ENCODE data around the gene GPR84. TPM values are rescaled to one million over a fixed set of nuclear protein-coding genes. Genes with fewer than 3 reads are reported as not detected.

Gene GPR84
- total RNA-seq, 1 donor from 2014 or later = not detected

DNA sequence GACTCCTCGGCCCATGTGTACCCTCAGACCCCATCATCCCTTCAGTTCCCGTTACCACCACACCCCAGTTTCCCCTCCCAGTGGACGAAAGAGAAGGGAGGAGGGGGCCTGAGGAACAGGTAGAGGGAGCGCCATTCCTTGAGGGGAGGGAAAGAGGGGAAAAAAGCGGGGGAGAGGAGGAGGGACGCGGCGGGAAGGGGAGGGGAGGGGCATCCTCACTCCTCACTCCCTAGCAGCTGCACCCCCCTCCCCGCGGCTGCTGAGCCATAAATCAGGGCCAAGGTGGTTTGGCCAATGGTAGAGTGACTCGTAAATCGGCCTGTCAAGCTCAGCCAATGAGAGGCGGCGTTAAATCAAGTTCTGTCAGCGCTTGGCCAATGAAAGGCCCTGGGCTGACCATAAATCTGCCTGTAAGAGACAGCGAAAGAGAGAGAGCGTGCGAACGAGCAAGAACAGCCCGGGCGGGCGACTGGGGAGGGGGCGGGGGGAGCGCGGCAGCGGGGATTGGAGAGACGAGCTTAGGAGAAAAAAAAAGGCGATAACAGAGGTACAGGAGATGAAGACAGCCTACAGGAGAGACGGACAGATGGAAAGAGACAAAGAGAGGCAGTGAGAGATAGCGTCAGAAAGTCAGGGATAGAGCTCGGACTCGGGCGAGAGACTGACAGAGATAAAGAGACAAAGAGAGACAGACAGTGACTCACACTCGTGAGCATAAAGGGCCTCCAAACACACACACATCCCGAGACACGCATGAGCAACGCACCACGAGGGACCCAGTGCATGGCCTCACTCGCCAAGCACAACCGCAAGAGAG lies 5.1 kb downstream of the GPR84 start:
- H3K36me3 Mint-ChIP-seq (ENCODE audit: low read depth) = no peaks in the 10 kb centered on the region
- TF ChIP-seq, protein P1, sequence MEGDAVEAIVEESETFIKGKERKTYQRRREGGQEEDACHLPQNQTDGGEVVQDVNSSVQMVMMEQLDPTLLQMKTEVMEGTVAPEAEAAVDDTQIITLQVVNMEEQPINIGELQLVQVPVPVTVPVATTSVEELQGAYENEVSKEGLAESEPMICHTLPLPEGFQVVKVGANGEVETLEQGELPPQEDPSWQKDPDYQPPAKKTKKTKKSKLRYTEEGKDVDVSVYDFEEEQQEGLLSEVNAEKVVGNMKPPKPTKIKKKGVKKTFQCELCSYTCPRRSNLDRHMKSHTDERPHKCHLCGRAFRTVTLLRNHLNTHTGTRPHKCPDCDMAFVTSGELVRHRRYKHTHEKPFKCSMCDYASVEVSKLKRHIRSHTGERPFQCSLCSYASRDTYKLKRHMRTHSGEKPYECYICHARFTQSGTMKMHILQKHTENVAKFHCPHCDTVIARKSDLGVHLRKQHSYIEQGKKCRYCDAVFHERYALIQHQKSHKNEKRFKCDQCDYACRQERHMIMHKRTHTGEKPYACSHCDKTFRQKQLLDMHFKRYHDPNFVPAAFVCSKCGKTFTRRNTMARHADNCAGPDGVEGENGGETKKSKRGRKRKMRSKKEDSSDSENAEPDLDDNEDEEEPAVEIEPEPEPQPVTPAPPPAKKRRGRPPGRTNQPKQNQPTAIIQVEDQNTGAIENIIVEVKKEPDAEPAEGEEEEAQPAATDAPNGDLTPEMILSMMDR (conservative IDR thresholded peaks at IDR 0.05) = no peak
- no peak overlapping the region for H3K4me3 Mint-ChIP-seq
- H3K4me1 Mint-ChIP-seq = no peaks in the 10 kb centered on the region
- H3K27ac Mint-ChIP-seq (ENCODE audit: unreplicated experiment) = no peak overlapping the region
- DNase-seq (ENCODE audit: low read depth, low spot score) = peak; percentile 87
- no peaks in the 10 kb centered on the region for H3K9me3 Mint-ChIP-seq
- H3K27me3 Mint-ChIP-seq (ENCODE audit: low read depth) = no peaks in the 10 kb centered on the region

DNA sequence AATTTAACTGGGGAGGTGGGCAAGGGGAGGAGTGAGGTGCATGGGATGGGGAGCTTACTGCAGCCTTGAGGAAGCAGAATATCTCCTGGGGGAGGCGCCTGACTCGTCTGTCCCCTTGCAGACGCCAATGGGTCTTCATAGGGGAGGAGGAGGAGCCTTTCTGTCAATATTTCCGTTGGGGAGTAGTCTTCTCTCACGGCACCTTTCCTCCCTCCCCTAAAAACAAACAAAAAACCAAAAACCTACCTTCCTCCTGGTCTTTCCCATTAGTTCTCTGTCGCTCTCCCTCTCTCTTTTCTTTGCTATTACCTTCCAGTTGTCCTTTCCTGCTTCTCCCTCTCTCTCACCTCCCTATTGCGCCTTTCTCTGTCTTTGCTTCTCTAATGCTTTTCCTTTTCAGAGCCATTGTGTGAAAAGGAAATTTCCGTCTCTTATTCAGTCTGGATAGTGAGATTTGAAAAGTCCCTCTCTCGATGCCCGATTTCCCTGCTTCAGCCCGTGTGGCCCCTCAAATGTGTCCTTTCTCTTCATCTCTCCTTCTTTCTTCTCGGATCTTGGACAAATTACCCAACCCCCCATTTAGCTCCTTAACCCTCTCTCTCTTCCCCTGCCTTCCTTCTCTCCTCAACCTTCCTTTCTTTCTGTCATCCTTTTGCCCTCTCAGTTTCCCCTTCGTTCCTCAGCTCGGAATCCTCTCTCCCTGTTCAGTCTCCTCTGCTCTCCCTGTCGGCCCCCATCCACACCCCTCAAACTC lies 5.9 kb downstream of the GPR84 start:
- H3K27ac Mint-ChIP-seq (ENCODE audit: unreplicated experiment) = no peak overlapping the region
- DNase-seq (ENCODE audit: low read depth, low spot score) = no peak
- peaks cover 7% of the 10 kb centered on the region for H3K4me1 Mint-ChIP-seq
- H3K36me3 Mint-ChIP-seq (ENCODE audit: low read depth) = no peaks in the 10 kb centered on the region
- no peaks in the 10 kb centered on the region for H3K27me3 Mint-ChIP-seq (ENCODE audit: low read depth)
- H3K4me3 Mint-ChIP-seq = no peak overlapping the region
- TF ChIP-seq, protein P1 (conservative IDR thresholded peaks at IDR 0.05) = no peak
- no peaks in the 10 kb centered on the region for H3K9me3 Mint-ChIP-seq

DNA sequence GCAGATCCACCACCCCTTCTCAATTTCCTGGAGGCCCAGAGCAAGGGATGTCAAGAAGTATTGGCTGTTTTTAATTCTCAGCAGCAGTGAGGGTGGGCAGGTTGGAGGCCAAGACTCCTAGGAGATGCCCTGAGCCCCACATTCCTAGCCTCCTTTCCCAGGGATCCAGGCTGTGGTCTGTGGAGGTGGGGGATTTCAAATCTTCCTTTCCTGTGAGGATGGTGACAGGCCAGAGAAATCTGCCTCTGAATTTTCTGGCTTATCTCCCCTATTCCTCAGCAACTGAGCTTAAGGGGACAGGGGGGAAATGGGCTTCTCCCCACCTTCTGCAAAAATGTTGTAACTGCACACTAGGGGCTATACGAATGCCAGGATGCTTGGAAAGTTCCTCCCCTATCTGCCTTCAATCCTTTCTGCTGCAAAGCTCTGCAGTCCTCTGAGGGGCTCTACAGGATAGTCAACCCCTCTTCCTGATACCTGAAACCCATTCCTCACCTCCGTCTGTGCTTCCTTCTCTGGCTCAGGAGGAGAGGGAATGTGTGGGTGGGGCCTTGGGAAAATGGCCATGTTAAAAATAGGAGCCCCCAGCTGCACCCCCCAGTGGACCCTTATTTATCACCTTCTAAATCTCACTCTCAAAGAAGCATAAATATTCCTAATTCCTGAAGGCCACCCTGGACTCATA lies 6.6 kb downstream of the GPR84 start:
- no peak overlapping the region for H3K27ac Mint-ChIP-seq (ENCODE audit: unreplicated experiment)
- no peaks in the 10 kb centered on the region for H3K36me3 Mint-ChIP-seq (ENCODE audit: low read depth)
- peak overlapping the region; percentile 88 for H3K4me3 Mint-ChIP-seq
- H3K9me3 Mint-ChIP-seq = no peaks in the 10 kb centered on the region
- no peaks in the 10 kb centered on the region for H3K27me3 Mint-ChIP-seq (ENCODE audit: low read depth)
- TF ChIP-seq, protein P1 (conservative IDR thresholded peaks at IDR 0.05) = no peak
- no peak for DNase-seq (ENCODE audit: low read depth, low spot score)
- H3K4me1 Mint-ChIP-seq = peaks cover 14% of the 10 kb centered on the region

DNA sequence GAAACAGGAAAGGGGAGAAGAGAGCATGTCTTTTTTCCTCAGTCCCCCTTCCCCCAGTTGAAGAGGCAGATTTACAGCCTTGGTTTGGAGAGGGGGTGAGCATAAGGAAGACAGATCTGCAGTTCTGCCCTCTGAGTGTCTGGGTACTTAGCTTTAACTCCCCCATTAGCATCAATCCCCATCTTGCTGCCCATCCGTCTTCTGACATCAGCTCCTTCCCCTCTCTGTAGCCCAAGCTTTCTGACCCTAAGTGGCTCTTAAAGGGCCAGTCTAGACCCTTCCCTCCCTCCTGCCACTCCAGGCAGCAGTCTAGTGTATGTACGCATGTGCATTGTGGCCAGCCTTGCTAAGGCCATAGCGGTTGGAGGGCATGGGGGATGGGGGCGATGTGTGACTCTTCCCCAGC lies 7.3 kb downstream of the GPR84 start:
- Mint-ChIP-seq H3K4me1 (peaks cover 21% of the 10 kb centered on the region), H3K27me3 (ENCODE audit: low read depth) (no peaks in the 10 kb centered on the region), H3K9me3 (no peaks in the 10 kb centered on the region), H3K36me3 (ENCODE audit: low read depth) (no peaks in the 10 kb centered on the region), H3K4me3 (peak overlapping the region; percentile 88), H3K27ac (ENCODE audit: unreplicated experiment) (peak overlapping the region; percentile 75)
- TF ChIP-seq, protein P1 (conservative IDR thresholded peaks at IDR 0.05) = no peak
- no peak for DNase-seq (ENCODE audit: low read depth, low spot score)

DNA sequence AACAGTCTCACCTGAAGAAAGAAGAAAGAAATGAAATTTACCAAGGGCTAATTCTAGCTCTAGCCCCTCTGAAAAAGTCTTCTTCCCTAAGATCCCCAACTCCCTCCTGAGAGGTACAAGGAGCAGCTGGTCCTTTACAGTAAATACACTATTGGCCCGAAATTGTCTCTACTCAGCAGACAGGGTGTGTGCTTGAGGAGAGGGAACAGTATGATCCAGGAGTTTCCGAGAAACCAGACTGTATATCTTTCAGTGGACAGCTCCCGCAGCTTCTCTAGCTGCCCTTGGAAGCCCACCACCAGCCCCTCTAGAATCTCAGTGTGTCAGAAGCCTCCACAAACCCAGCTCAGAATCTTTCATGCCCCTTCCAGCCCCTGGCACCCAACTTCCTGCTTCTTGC lies 8.1 kb downstream of the GPR84 start:
- no peaks in the 10 kb centered on the region for H3K36me3 Mint-ChIP-seq (ENCODE audit: low read depth)
- no peaks in the 10 kb centered on the region for H3K27me3 Mint-ChIP-seq (ENCODE audit: low read depth)
- peaks cover 28% of the 10 kb centered on the region for H3K4me1 Mint-ChIP-seq
- no peak for DNase-seq (ENCODE audit: low read depth, low spot score)
- H3K27ac Mint-ChIP-seq (ENCODE audit: unreplicated experiment) = peak overlapping the region; percentile 68
- TF ChIP-seq, protein P1 (conservative IDR thresholded peaks at IDR 0.05) = no peak
- no peaks in the 10 kb centered on the region for H3K9me3 Mint-ChIP-seq
- H3K4me3 Mint-ChIP-seq = peak overlapping the region; percentile 88
